SU-DHL-6 (cell line): ENCODE results near the gene MXI1.

Experiments
- EZH2phosphoT487 ChIP-seq: fragments of 200-600 bp; sonication (generic), shearing (Covaris generic); conservative IDR thresholded peaks from 2 replicates; pipeline ENCODE4 v1.6.1; 2018; ENCODE audit warnings: mild to moderate bottlenecking, antibody characterized with exemption, low read length, moderate library complexity, mixed read lengths
- TF ChIP-seq, protein P1 (sequence below): fragments of 200-600 bp; sonication (generic); IDR thresholded peaks from one replicate; pipeline ENCODE4 v1.5.1; 2017; ENCODE audit warnings: antibody characterized with exemption, mild to moderate bottlenecking, low read length, moderate library complexity; ENCODE audit not compliant: insufficient read depth, poor library complexity, severe bottlenecking

DNA sequence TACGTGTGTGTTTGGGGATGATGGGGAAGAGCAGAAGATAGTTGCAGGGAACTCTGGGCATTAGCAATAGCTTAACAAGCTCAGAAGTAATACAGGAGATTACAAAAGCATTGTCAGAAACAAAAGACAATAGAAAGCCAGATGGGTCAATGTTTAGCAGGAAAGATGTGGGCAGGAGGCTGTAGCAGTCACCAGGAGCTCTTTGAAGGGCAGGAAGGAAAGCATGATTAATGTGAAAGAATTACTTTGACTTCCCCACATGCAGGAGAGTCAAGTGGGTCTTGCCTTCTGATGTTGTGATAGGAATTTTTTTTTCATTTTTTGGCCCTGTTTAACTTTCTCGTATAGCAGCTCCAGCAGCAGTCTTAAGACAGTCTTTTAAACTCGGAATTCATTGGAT is 103.3 kb downstream of the MXI1 start:
- TF ChIP-seq, protein P1, sequence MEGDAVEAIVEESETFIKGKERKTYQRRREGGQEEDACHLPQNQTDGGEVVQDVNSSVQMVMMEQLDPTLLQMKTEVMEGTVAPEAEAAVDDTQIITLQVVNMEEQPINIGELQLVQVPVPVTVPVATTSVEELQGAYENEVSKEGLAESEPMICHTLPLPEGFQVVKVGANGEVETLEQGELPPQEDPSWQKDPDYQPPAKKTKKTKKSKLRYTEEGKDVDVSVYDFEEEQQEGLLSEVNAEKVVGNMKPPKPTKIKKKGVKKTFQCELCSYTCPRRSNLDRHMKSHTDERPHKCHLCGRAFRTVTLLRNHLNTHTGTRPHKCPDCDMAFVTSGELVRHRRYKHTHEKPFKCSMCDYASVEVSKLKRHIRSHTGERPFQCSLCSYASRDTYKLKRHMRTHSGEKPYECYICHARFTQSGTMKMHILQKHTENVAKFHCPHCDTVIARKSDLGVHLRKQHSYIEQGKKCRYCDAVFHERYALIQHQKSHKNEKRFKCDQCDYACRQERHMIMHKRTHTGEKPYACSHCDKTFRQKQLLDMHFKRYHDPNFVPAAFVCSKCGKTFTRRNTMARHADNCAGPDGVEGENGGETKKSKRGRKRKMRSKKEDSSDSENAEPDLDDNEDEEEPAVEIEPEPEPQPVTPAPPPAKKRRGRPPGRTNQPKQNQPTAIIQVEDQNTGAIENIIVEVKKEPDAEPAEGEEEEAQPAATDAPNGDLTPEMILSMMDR, result no peak
- TF ChIP-seq EZH2phosphoT487, result no peak
